HG03039 (cell line): ENCODE data around the gene TENM3.

ENCODE experiments used
- ATAC-seq: cut with Tn5 transposase; IDR thresholded peaks from one replicate; pipeline ENCODE4 v1.9.1; 2021; ENCODE audit warnings: mild to moderate bottlenecking, moderate library complexity; ENCODE audit not compliant: unreplicated experiment

Gene TENM3

GRCh38 chr4:182325397-182325796 lies 82.2 kb downstream of the TENM3 start:
- ATAC-seq, result no peak

- no peak for ATAC-seq
These were observed 82.7 kb downstream of the TENM3 start for GRCh38 chr4:182325848-182326255.

- no peak for ATAC-seq
These were observed 85.3 kb downstream of the TENM3 start for GRCh38 chr4:182328505-182328904.

GRCh38 chr4:182337366-182337765 lies 94.2 kb downstream of the TENM3 start:
- ATAC-seq, result no peak

- no peak for ATAC-seq
These were observed 94.9 kb downstream of the TENM3 start for GRCh38 chr4:182338063-182338462.

GRCh38 chr4:182338746-182339145 lies 95.5 kb downstream of the TENM3 start:
- ATAC-seq, result no peak

GRCh38 chr4:182339221-182339641 lies 96.0 kb downstream of the TENM3 start:
- no peak for ATAC-seq

- no peak for ATAC-seq
These were observed 100.3 kb downstream of the TENM3 start for GRCh38 chr4:182343453-182343852.

- ATAC-seq, result no peak
These were observed 101.8 kb downstream of the TENM3 start for GRCh38 chr4:182344968-182345367.

GRCh38 chr4:182346250-182346649 lies 103.0 kb downstream of the TENM3 start:
- ATAC-seq, result no peak

GRCh38 chr4:182346675-182347375 lies 103.6 kb downstream of the TENM3 start:
- no peak for ATAC-seq

GRCh38 chr4:182348779-182349326 lies 105.7 kb downstream of the TENM3 start:
- no peak for ATAC-seq

- ATAC-seq, result no peak
These were observed 106.8 kb downstream of the TENM3 start for GRCh38 chr4:182350041-182350440.

- ATAC-seq, result no peak
These were observed 108.3 kb downstream of the TENM3 start for GRCh38 chr4:182351485-182351884.

GRCh38 chr4:182354106-182354505 lies 110.9 kb downstream of the TENM3 start:
- ATAC-seq, result no peak

- ATAC-seq, result no peak
These were observed 111.7 kb downstream of the TENM3 start for GRCh38 chr4:182354867-182355266.

- ATAC-seq, result no peak
These were observed 124.0 kb downstream of the TENM3 start for GRCh38 chr4:182367153-182367552.

- ATAC-seq, result no peak
These were observed 126.0 kb downstream of the TENM3 start for GRCh38 chr4:182369211-182369610.

GRCh38 chr4:182370491-182370890 lies 127.3 kb downstream of the TENM3 start:
- ATAC-seq, result no peak

- ATAC-seq, result no peak
These were observed 137.6 kb downstream of the TENM3 start for GRCh38 chr4:182380771-182381181.

- ATAC-seq, result no peak
These were observed 139.7 kb downstream of the TENM3 start for GRCh38 chr4:182382941-182383340.

GRCh38 chr4:182384631-182385091 lies 141.5 kb downstream of the TENM3 start:
- ATAC-seq, result no peak

GRCh38 chr4:182385897-182386296 lies 142.7 kb downstream of the TENM3 start:
- no peak for ATAC-seq
